GM06990 (cell line): Measurements from ENCODE around the gene RHOG.

Experiments
- DNase-seq: peaks from one replicate; pipeline ENCODE4 v3.0.0-alpha.2; 2011; ENCODE audit not compliant: insufficient read length; ENCODE audit errors: extremely low read depth
- H3K27me3 ChIP-seq: replicated peaks from 2 replicates; pipeline ENCODE4 v1.6.0; 2011; ENCODE audit warnings: low read length; ENCODE audit not compliant: control insufficient read depth, insufficient read depth
- H3K36me3 ChIP-seq: 2 replicates; pipeline ENCODE4 v1.5.1; 2011; ENCODE audit warnings: low read length; ENCODE audit not compliant: control insufficient read depth, insufficient read depth
- H3K4me3 ChIP-seq: replicated peaks from 2 replicates; pipeline ENCODE4 v1.5.1; 2011; ENCODE audit warnings: low read depth, mild to moderate bottlenecking, control low read depth, low read length
- TF ChIP-seq, protein P1 (sequence below): IDR thresholded peaks from 2 replicates; pipeline ENCODE4 v1.5.1; 2011; ENCODE audit warnings: low read length, control low read depth, mild to moderate bottlenecking, inconsistent platforms; ENCODE audit not compliant: insufficient read depth, poor library complexity, severe bottlenecking

The RHOG gene

DNA sequence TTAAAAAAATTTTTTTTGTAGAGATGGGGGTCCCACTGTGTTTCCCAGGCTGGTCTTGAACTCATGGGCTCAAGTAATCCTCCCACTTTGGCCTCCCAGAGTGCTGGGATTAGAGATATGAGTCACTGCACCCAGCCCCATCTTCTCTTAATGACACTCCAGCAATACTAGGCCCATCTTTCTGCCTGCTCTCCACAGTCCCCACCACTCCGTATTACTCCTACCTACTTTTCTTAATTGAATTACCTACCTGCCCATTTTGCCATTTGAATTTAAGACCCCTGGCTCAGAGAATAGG is 12.7 kb upstream of the RHOG start:
- Histone ChIP-seq H3K36me3 (no peaks in the 10 kb centered on the region), H3K27me3 (no peaks in the 10 kb centered on the region), H3K4me3 (no peak overlapping the region)
- no peak for DNase-seq
- TF ChIP-seq, protein P1, sequence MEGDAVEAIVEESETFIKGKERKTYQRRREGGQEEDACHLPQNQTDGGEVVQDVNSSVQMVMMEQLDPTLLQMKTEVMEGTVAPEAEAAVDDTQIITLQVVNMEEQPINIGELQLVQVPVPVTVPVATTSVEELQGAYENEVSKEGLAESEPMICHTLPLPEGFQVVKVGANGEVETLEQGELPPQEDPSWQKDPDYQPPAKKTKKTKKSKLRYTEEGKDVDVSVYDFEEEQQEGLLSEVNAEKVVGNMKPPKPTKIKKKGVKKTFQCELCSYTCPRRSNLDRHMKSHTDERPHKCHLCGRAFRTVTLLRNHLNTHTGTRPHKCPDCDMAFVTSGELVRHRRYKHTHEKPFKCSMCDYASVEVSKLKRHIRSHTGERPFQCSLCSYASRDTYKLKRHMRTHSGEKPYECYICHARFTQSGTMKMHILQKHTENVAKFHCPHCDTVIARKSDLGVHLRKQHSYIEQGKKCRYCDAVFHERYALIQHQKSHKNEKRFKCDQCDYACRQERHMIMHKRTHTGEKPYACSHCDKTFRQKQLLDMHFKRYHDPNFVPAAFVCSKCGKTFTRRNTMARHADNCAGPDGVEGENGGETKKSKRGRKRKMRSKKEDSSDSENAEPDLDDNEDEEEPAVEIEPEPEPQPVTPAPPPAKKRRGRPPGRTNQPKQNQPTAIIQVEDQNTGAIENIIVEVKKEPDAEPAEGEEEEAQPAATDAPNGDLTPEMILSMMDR, result no peak

DNA sequence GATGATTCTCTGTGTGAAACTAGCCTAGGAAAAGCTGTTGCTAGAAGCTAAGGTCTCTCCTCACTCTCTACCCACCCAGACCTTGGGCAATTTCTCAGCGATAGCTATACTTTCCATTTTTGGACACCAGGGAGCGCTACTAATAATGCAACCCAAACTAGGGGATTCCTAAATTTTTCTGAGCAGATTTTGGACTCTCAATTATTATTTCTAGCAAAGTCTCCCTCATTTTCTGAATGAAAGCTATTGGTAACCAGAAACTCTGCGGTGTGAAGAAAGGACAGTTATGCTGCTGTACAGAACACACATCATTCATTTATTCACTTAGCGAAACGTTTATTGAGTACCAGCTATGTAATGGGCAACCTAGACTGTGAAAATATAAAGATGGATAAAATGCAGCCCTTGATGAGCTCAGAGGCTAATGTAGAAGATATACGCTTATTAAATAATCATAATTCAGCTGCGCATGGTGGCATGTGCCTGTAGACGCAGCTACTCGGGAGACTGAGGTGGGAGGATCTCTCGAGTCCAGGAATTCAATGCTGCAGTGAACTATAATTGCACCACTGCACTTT is 8.6 kb upstream of the RHOG start:
- H3K27me3 ChIP-seq, result no peaks in the 10 kb centered on the region
- TF ChIP-seq, protein P1, result peak; percentile 55
- H3K4me3 ChIP-seq, result no peak overlapping the region
- no peaks in the 10 kb centered on the region for H3K36me3 ChIP-seq
- no peak for DNase-seq

DNA sequence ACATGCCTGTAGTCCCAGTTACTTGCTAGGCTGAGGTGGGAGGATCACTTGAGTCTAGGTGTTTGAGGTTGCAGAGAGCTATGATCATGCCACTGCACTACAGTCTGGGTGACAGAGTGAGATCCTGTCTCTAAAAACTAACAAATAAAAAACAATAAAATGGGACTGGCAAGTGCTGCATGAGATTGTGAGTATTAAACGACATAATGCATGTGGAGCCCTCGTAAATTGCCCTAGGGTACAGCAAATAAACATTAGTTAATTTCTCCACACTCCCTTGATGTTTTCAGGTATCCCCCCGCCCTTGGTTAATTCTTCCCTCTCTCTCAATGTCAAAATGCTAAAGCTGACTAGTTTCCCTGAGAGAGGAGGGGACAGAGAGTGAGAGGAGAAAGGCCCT is 4.9 kb upstream of the RHOG start:
- Histone ChIP-seq H3K27me3 (no peaks in the 10 kb centered on the region), H3K36me3 (no peaks in the 10 kb centered on the region), H3K4me3 (no peak overlapping the region)
- DNase-seq, result no peak
- TF ChIP-seq, protein P1, result no peak

DNA sequence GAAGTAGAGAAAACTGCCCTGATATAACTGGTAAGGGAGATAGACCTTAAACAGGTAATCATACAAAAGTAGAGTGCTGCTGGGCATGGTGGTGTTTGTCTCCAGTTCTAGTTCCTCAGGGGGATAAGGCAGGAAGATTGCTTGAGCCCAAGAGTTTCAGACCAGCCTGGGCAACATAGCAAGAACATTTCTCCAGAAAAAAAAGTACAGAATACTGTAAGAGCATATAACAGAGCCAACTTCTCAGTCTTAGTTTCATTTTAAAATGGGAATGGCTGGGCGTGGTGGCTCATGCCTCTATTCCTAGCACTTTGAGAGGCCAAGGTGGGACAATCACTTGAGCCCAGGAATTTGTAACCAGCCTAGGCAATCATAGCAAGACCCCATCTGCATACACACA is 4.5 kb upstream of the RHOG start:
- TF ChIP-seq, protein P1, result no peak
- Histone ChIP-seq H3K36me3 (no peaks in the 10 kb centered on the region), H3K4me3 (no peak overlapping the region), H3K27me3 (no peaks in the 10 kb centered on the region)
- no peak for DNase-seq

DNA sequence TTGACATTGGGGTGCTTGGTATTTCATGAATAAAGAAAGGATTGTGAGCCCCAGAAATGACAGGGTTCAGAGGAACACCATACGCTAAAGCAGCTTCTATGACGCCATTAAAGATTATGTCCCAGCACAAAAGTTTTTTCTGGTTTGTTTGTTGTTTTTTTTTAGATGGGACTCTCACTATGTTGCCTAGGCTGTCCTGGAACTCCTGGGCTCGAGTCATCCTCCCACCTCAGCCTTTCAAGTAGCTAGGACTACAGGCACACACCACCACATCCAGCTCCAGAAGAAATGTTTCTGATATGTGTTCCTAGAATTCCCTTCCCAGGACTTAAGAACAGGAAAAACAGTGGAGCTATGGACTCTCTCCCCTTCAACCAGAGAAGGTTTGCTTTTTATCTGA is 2.6 kb upstream of the RHOG start:
- TF ChIP-seq, protein P1, result no peak
- DNase-seq, result no peak
- no peaks in the 10 kb centered on the region for H3K36me3 ChIP-seq
- H3K27me3 ChIP-seq, result no peaks in the 10 kb centered on the region
- no peak overlapping the region for H3K4me3 ChIP-seq
